ENCODE data around the gene SCO1.
"Not testable (repeated sequence)": the region's sequence is repeated elsewhere in the genome, so short reads cannot be mapped to it uniquely, and the experiment has no call there.

Gene SCO1

DNA sequence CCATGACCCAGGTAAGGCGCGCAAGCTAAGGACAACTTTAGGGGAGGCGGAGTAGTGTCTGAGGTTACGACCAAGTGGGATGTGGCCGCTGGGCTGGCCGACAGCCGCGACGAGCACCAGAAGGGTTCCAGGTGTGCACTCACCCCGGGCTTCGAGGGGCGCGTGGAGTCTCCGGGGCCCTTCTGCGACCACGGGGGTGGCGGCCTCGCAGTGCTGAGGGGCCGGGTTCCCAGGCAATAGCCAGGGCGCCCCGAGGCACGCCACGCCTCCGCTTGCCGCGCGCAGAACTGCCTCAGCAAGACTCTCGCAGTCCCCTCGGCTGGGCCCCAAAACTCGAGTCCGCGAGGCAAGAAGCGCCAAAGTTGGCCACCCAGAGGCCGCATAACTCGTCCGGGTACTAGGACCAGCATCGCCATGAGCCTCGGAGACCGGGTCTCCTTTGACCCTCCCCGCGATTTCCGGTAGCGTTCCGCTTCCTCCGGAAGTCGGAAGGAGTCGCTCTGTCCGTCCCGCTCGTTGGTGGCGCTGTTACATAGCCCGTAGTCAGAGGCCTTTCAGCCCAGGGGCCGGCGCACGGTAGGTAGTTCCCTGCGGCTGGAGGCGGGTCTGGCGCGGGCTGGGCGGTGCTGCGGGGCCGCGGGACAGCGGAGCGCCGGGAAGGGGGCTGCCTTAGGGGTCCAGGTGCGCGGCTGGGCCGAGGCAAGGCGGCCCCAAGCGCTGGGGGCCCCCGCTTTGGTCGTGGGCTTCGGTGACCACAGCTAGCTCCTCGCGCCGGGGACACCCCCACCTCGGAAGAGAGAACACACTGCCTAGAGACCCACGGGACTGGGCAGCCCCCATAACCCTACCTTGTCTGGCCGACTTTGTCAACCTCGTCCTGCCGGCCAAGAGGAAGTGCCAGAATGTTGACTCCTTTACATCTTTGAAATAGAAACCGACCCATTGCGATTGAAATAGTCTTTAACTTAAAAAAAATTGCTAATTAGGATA, at the start of gene SCO1, which contains the start of gene ADPRM:
SCO1 (minus strand) TSS at position 442 of the 990 bp plus-strand sequence; CDS start at position 416, 26 bp downstream.
ADPRM (plus strand) TSS at position 503 of the 990 bp plus-strand sequence. CDS start 7,333 bp downstream, outside the sequence.
- in situ Hi-C loops (cut with MboI; ENCODE audit: low sequenced_read_pairs): no loop called here

DNA sequence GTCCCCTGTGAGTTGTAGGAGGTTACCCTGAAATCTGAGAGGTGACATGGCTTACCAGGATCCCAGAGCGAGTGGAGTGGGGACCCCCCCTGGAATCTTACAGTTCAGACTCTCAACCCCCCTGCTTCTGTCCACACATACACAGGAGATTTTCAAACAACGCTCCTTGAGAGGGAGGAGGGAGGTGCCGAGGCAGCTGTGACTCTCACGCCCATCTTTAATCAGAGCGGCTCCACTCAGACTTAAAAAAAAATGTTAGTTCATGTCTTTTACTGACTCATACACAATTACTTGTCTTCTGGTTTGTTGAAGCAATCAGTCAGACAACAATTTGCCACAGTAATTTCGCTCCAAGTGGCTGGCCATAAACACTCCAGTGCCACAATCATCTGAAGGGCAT, 47.9 kb upstream of the SCO1 start:
- in situ Hi-C loops (cut with MboI; ENCODE audit: low sequenced_read_pairs): no loop called here

DNA sequence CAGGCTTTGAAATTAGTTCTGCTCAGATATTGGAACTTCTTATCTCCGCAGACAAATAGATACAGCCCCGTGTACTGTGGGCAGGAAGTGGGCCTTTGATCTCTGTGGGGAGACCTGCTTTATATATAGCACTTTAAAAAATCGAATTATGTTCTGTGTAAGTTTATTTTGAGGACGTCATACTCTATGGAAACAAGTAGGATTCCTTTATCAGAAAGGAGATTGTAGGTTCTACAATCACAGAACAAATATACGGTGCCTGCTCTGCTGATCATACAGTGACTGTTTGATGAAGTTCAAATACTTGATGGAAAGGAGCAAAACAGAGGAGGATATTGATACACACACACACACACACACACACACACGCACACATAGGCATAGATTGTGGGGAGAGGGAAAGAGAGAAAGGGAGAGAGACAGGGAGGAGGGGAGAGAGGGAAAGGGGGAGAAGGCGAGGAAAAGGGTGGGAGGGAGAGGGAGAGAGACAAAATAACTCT, 47.2 kb upstream of the SCO1 start:
- in situ Hi-C loops (cut with MboI; ENCODE audit: low sequenced_read_pairs): no loop called here

DNA sequence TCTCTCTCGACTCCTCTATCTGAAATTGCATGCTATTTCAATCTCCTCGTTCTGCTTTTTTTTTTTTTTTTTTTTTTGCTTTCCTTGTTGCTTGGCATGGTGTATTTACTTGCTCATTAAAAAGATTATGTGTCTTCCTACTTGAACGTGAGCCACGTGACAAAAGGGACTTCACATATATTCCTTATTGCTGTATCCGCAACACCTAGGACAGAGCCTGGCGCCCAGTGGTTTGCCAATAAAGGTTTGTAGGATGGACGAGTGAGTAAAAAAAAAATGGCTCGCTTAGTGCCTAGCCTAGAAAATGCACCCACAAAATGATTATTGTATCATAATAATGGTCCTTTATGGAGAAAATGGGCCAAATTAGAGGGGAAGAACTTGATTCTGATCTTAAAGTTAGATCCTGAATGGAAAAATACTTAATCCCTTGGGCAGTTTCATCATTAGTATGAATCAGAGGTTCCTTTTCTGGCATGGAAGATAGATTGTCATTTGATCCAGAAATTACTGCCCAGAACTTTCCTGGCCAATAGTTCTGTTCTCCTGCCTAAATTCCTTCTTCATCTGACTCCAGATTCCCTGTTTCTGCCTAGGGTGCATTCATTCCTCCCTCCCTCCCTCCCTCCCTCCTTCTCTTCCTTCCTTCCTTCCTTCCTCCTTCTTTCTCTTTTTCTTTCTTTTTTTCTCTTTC, 46.1 kb upstream of the SCO1 start:
- in situ Hi-C loops (cut with MboI; ENCODE audit: low sequenced_read_pairs): no loop called here

DNA sequence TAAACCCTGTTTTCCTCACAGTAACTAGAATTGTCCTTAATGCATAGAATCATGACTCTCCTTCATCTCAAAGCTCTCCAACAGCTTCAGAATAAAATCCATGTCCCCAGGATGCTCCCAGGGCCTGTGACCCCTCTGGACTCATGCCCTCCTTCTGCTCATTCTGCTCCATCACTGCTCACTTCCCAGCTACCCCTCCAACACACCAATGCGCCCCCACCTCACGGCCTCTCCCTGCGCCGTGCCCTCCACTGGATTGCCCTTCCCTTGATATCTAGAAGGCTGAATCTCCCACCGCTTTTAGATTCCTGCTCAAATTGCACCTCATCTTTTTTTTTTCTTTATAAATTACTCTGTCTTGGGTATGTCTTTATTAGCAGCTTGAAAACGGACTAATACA, 45.1 kb upstream of the SCO1 start:
- in situ Hi-C loops (cut with MboI; ENCODE audit: low sequenced_read_pairs): no loop called here

DNA sequence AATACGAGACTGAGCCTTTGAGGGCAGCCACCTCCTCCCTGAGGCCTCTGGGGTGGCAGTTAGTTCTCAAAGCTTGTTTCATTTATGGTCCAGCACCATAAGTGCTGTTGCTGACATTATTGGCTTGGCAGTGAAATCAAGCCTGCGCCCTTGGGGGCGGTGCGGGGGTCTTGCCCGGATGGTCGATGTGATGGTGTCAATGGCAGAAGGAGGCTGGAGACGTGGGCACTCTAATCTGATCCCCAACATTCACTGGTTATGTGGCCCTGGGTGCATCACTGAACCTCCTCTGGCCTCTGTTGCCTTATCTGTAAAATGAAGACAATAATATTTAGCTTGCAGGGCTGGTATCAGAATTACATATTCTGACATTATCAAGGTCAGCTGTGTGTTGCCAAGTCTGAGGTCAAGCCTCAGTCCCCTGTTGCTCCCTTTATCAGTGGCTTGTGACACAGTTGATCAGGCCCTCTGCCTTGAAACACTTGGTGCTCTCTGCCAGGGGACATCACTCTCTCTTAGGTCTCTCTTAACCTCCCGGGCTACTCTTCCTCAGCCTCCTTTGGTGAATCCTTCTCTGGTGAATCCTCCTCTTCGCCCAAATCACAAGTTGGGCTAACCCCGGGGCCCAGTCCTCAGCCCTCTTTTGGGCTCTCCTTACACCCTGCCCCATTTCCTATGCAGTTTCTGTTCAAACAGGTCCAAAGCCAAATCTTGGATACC, 44.2 kb upstream of the SCO1 start:
- in situ Hi-C loops (cut with MboI; ENCODE audit: low sequenced_read_pairs): no loop called here

DNA sequence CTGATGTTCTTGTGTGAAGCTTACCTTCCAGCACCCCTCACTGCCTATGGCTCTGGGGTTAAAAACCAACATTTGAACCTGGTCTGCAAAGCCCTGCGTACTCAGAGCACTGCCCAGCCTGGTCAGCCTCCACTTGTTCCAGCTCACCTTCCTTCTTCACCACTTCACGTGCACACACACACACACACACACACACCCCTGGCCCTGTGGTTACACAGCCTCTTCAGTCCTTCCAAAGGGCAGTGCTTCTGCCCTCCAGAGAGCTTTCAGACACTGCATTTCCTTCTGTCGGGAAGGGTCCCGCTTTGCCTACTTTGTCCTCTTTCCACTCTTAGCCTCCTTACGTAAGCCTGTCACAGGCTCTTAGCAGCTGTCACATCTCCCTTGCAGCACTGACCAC, 42.1 kb upstream of the SCO1 start:
- in situ Hi-C loops (cut with MboI; ENCODE audit: low sequenced_read_pairs): no loop called here

- in situ Hi-C loops (cut with MboI; ENCODE audit: low sequenced_read_pairs): no loop called here
These were observed 41.4 kb upstream of the SCO1 start for GRCh38 chr17:10738521-10739258.

GRCh38 chr17:10737736-10738135, 40.4 kb upstream of the SCO1 start:
- in situ Hi-C loops (cut with MboI; ENCODE audit: low sequenced_read_pairs): no loop called here

DNA sequence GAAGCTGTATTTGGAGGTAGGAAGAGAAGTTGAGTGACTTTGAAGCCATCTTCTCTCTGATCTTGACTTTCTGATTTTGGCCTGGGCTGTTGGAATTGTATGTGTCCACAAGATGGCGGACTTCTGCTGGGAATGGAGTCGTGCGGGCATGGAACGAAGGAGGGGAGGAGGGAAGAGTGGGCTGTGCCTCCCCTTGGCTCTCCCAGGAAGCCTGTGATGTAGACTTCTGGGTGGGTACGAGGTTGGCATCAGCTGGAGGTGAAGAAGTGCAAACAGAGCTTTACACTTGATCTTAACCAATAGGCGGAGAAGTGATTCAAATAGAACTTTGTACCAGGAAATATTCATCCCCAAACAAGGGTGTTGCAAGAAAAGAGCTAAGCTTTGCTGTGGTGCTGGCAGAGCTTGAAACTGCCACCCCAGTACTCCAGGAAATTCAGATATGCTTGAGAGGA, 39.9 kb upstream of the SCO1 start:
- in situ Hi-C loops (cut with MboI; ENCODE audit: low sequenced_read_pairs): no loop called here

DNA sequence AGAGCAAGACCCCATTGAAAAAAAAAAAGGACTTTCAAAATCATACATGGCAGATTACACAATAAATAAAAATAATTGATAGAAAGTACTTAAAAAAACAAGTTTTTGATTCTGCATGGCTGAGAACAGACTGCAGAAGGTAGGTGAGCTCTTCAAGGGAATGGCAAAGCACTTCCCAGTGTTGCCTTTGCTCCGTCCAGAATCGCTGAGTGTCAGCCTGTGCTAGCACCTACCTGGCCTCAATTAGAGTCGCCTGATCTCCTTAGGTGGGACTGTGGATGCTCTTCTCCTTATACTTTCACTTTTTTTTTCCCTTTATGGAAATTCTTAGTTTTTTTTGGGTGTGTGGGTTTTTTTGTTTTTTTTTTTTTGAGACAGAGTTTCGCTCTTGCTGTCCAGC, 38.5 kb upstream of the SCO1 start:
- in situ Hi-C loops (cut with MboI; ENCODE audit: low sequenced_read_pairs): no loop called here

- in situ Hi-C loops (cut with MboI; ENCODE audit: low sequenced_read_pairs): no loop called here
These were observed 37.9 kb upstream of the SCO1 start for GRCh38 chr17:10735251-10735650.

DNA sequence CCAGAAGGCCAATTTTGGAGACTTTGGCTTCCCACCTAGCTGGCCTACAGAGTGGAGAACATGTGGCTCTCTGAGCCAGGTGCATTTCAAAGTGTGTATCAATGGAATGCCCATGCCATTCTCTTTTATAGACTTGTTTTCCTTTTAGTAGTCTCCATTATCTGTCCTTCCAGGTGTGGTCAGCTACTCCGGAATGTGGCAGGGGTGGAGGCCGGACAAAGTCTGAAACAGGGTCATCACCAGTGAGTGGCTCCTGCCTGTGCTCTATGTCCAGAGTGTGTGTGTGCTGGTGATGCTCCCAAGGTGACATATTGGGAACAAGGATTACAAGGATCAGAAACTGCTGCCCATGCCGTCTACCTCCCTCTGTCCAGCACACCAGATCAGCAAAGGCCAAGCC, 36.3 kb upstream of the SCO1 start:
- in situ Hi-C loops (cut with MboI; ENCODE audit: low sequenced_read_pairs): no loop called here

DNA sequence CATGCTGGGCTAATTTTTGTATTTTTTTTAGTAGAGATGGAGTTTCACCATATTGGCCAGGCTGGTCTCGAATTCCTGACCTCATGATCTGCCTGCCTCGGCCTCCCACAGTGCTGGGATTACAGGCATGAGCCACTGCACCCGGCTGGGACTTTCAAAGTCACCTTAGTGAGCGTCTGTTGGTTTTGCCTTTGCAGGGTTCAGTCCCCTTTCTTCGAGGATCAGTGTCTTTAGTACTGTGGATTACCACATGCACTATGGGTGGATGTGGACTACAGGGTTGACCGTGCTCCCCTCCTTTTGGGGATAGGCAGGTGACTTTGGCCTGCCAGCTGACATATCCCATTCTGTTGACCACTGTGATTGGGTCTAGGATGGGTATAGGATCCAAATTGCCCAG, 34.8 kb upstream of the SCO1 start:
- in situ Hi-C loops (cut with MboI; ENCODE audit: low sequenced_read_pairs): not testable (repeated sequence)

DNA sequence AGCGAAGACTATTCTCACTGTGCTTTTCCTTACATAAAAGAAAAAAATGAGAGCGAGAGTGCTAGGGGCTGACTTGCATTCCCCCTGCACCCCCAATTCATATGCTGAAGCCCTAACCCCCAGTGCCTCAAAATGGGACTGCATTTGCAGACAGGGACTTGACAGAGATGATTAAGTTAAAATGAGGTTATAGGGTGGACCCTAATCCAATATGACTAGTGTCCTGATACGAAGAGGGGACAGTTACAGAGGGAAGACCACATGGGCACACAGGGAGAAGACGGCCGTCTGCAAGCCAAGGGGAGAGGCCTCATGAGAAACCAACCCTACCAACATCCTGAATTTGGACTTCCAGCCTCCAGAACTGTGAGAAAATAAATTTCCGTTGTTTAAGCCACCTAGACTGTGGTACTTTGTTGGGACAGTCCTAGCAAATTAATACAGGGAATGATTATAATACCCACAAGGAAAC, 34.1 kb upstream of the SCO1 start:
- in situ Hi-C loops (cut with MboI; ENCODE audit: low sequenced_read_pairs): no loop called here

GRCh38 chr17:10730247-10730646, 32.9 kb upstream of the SCO1 start:
- in situ Hi-C loops (cut with MboI; ENCODE audit: low sequenced_read_pairs): not testable (repeated sequence)

- in situ Hi-C loops (cut with MboI; ENCODE audit: low sequenced_read_pairs): no loop called here
These were observed 32.2 kb upstream of the SCO1 start, which contains the start of gene TMEM220 for GRCh38 chr17:10729334-10730193. TMEM220 (minus strand) TSS chr17:10730023; CDS start chr17:10729851, 172 bp downstream.

DNA sequence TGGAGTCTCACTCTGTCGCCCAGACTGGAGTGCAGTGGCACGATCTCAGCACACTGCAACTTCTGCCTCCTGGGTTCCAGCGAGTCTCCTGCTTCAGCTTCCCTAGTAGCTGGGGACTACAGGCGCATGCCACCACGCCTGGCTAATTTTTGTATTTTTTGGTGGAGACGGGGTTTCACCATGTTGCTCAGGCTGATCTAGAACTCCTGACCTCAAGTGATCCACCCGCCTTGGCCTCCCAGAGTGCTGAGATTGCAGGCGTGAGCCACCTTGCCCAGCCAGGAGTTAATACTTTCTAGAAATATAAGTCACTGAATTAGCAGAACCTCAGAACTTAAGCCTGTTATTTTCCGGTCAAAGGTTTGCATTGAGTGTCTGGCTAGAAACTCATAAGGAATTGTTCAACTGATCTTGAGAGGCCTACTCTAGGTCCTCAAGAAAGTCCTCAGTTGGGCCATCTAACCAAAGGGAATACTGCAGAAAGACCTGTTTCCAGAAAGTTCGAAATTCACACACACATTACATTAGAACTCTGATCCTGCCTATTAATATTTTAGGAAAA, 31.1 kb upstream of the SCO1 start:
- in situ Hi-C loops (cut with MboI; ENCODE audit: low sequenced_read_pairs): no loop called here

DNA sequence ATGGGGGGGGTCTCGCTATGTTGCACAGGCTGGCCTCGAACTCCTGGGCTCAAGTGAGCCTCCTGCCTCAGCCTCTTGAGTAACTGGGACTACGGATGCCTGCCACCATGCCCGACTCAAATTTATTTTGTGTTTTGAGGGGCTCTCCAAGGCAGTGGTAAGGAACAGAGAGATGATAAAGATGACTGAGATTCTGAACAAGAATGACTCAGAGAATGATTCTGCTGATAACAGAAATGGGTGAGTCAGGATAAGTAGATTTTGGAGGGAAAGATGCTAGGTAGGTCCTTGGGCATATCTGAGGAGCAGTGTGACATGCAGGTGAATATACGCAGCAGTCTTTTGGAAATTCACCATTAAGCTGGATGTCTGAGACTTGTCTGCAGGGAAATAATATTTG, 29.9 kb upstream of the SCO1 start:
- in situ Hi-C loops (cut with MboI; ENCODE audit: low sequenced_read_pairs): no loop called here
